GM23248 (cell line): Measurements from ENCODE around the gene ATP2B2.

ENCODE experiments used
- EZH2 ChIP-seq: fragments of 200-600 bp; sonication (generic); IDR thresholded peaks from 2 replicates; pipeline ENCODE4 v1.6.1; 2018; ENCODE audit warnings: antibody characterized with exemption, mild to moderate bottlenecking; ENCODE audit not compliant: insufficient read depth, poor library complexity, severe bottlenecking
- EZH2phosphoT487 ChIP-seq: fragments of 200-600 bp; sonication (generic); IDR thresholded peaks from 2 replicates; pipeline ENCODE4 v1.6.1; 2018; ENCODE audit warnings: antibody characterized with exemption, moderate library complexity, mild to moderate bottlenecking, low read depth; ENCODE audit not compliant: insufficient read depth

GRCh38 chr3:10520072-10520471 lies 14.7 kb upstream of the ATP2B2 start:
- no peak for TF ChIP-seq EZH2
- no peak for TF ChIP-seq EZH2phosphoT487
